OCI-LY7 (cell line): ENCODE results near the gene MGAT1. TPM values are rescaled to one million over a fixed set of nuclear protein-coding genes. Genes with fewer than 3 reads are reported as not detected.

ENCODE experiments used
- BruUV-seq: library from RNA; stranded (reverse); fragments of 400-500 nt; replicated peaks from 2 replicates; lab custom pipeline; 2021; lab: Mats Ljungman, UMichigan
- CTCF ChIA-PET: fragments of 300-600 bp; sonication (Branson Sonifier 250); formaldehyde crosslinking; loops from one replicate; lab custom pipeline; 2022; ENCODE audit warnings: antibody characterized with exemption; ENCODE audit not compliant: unreplicated experiment; lab: Charles Lee
- POLR2A ChIA-PET: fragments of 300-600 bp; sonication (Branson Sonifier 250); formaldehyde crosslinking; loops from one replicate; lab custom pipeline; 2022; ENCODE audit warnings: antibody characterized with exemption; lab: Charles Lee
- DNase-seq: peaks from one replicate; pipeline ENCODE4 v3.0.0-alpha.2; 2015; ENCODE audit warnings: low spot score
- H2AFZ ChIP-seq: fragments of 200-600 bp; sonication (generic), shearing (Covaris generic); 2 replicates; pipeline ENCODE4 v1.6.1; 2014; ENCODE audit warnings: mild to moderate bottlenecking, antibody characterized with exemption, low read length, moderate library complexity
- H3K27ac ChIP-seq: fragments of 200-600 bp; sonication (generic); 2 replicates; pipeline ENCODE4 v1.5.1; 2014; ENCODE audit warnings: mixed run types, low read depth, mild to moderate bottlenecking, moderate library complexity, low read length, inconsistent platforms; ENCODE audit not compliant: poor library complexity, severe bottlenecking
- H3K36me3 ChIP-seq: fragments of 200-600 bp; sonication (generic); 2 replicates; pipeline ENCODE4 v1.6.1; 2014; ENCODE audit warnings: mild to moderate bottlenecking, antibody characterized with exemption, low read length, moderate library complexity, mixed read lengths; ENCODE audit not compliant: insufficient read depth
- H3K4me1 ChIP-seq: fragments of 200-600 bp; sonication (generic); 2 replicates; pipeline ENCODE4 v1.5.1; 2014; ENCODE audit warnings: mild to moderate bottlenecking, low read length; ENCODE audit not compliant: insufficient read depth, poor library complexity, severe bottlenecking
- H3K4me2 ChIP-seq: fragments of 200-600 bp; sonication (generic); 2 replicates; pipeline ENCODE4 v1.6.1; 2014; ENCODE audit warnings: mild to moderate bottlenecking, low read length
- H3K4me3 ChIP-seq: fragments of 200-600 bp; sonication (generic); 2 replicates; pipeline ENCODE4 v1.5.1; 2014; ENCODE audit warnings: mild to moderate bottlenecking, low read depth, low read length; ENCODE audit not compliant: poor library complexity, severe bottlenecking
- H3K79me2 ChIP-seq: fragments of 200-600 bp; sonication (generic); 2 replicates; pipeline ENCODE4 v1.6.1; 2016; ENCODE audit warnings: low read depth, mild to moderate bottlenecking, low read length, moderate library complexity, mixed read lengths; ENCODE audit not compliant: insufficient read depth
- H3K9me2 ChIP-seq: fragments of 200-600 bp; sonication (generic); 2 replicates; pipeline ENCODE4 v1.6.1; 2016; ENCODE audit warnings: mild to moderate bottlenecking, low read length, mixed read lengths; ENCODE audit not compliant: insufficient read depth
- H3K9me3 ChIP-seq: fragments of 200-600 bp; sonication (generic); 2 replicates; pipeline ENCODE4 v1.6.1; 2014; ENCODE audit warnings: mild to moderate bottlenecking, mixed run types, low read length, mixed read lengths
- H4K20me1 ChIP-seq: fragments of 200-600 bp; sonication (generic); 2 replicates; pipeline ENCODE4 v1.6.1; 2014; ENCODE audit warnings: mild to moderate bottlenecking, antibody characterized with exemption, low read length, moderate library complexity, mixed read lengths; ENCODE audit not compliant: insufficient read depth
- EZH2phosphoT487 ChIP-seq: fragments of 200-600 bp; sonication (generic); IDR thresholded peaks from 2 replicates; pipeline ENCODE4 v1.6.1; 2018; ENCODE audit warnings: low read depth, borderline replicate concordance, mild to moderate bottlenecking, mixed run types, antibody characterized with exemption, low read length, moderate library complexity, mixed read lengths
- intact Hi-C: fragments of 100-400 bp; cut with micrococcal nuclease; formaldehyde crosslinking; loops from one replicate; pipeline ENCODE4 v1.10.0; 2022; ENCODE audit not compliant: unreplicated experiment
- total RNA-seq, 2 experiments: library from RNA; depleted of rRNA in 1 of 2; stranded (reverse); fragments of >200 nt in 1 of 2; shearing (Covaris generic) in 1 of 2; gene quantifications; 2 replicates each; pipeline ENCODE4 v1.2.3, GENCODE V29; 2014 to 2022
- TF ChIP-seq, protein P1 (sequence below): fragments of 200-600 bp; sonication (generic); conservative IDR thresholded peaks from 2 replicates; pipeline ENCODE4 v1.5.1; 2014; ENCODE audit warnings: mild to moderate bottlenecking, antibody characterized with exemption, low read length, moderate library complexity, mixed read lengths

Gene MGAT1
- total RNA-seq, 2 experiments from 2014 or later, result 75.4 to 103 TPM

GRCh38 chr5:180839935-180840334, 37.3 kb upstream of the MGAT1 start:
- Histone ChIP-seq H2AFZ (no peak overlapping the region), H3K79me2 (peaks cover 6% of the 10 kb centered on the region; the same call in 1 of the 2 replicates), H3K4me3 (no peak overlapping the region), H3K9me2 (no peaks in the 10 kb centered on the region), H3K4me2 (no peak overlapping the region), H4K20me1 (no peaks in the 10 kb centered on the region), H3K4me1 (no peaks in the 10 kb centered on the region), H3K27ac (no peak overlapping the region), H3K9me3 (peaks cover 12% of the 10 kb centered on the region; the same call in 1 of the 2 replicates), H3K36me3 (peaks cover 56% of the 10 kb centered on the region)
- TF ChIP-seq, protein P1, sequence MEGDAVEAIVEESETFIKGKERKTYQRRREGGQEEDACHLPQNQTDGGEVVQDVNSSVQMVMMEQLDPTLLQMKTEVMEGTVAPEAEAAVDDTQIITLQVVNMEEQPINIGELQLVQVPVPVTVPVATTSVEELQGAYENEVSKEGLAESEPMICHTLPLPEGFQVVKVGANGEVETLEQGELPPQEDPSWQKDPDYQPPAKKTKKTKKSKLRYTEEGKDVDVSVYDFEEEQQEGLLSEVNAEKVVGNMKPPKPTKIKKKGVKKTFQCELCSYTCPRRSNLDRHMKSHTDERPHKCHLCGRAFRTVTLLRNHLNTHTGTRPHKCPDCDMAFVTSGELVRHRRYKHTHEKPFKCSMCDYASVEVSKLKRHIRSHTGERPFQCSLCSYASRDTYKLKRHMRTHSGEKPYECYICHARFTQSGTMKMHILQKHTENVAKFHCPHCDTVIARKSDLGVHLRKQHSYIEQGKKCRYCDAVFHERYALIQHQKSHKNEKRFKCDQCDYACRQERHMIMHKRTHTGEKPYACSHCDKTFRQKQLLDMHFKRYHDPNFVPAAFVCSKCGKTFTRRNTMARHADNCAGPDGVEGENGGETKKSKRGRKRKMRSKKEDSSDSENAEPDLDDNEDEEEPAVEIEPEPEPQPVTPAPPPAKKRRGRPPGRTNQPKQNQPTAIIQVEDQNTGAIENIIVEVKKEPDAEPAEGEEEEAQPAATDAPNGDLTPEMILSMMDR, result no peak
- no peak for TF ChIP-seq EZH2phosphoT487
- no TSS peak for BruUV-seq
- intact Hi-C loops, result no loop called here
- POLR2A ChIA-PET, result interaction anchor here (1.1 kb wide), 1 partner anchor 10 kb away, joined by 3 read pairs; no protein-coding TSS in a partner anchor
- CTCF ChIA-PET, result no interaction called here
- DNase-seq, result no peak

- H3K36me3 ChIP-seq, result peaks cover 63% of the 10 kb centered on the region
- H3K79me2 ChIP-seq, result peaks cover 13% of the 10 kb centered on the region; the same call in 1 of the 2 replicates
- no peak overlapping the region for H3K4me3 ChIP-seq
- no peak for TF ChIP-seq EZH2phosphoT487
- TF ChIP-seq, protein P1, result no peak
- H3K9me3 ChIP-seq, result peaks cover 12% of the 10 kb centered on the region; the same call in 1 of the 2 replicates
- no peak for DNase-seq
- CTCF ChIA-PET, result no interaction called here
- no peaks in the 10 kb centered on the region for H3K4me1 ChIP-seq
- no TSS peak for BruUV-seq
- H4K20me1 ChIP-seq, result no peaks in the 10 kb centered on the region
- H3K27ac ChIP-seq, result no peak overlapping the region
- intact Hi-C loops, result no loop called here
- POLR2A ChIA-PET, result interaction anchor here (1.1 kb wide), 1 partner anchor 9 kb away, joined by 3 read pairs; no protein-coding TSS in a partner anchor
- H3K9me2 ChIP-seq, result no peaks in the 10 kb centered on the region
- no peak overlapping the region for H3K4me2 ChIP-seq
- no peak overlapping the region for H2AFZ ChIP-seq
Observed at GRCh38 chr5:180839227-180839626, 36.6 kb upstream of the MGAT1 start.

GRCh38 chr5:180837478-180837877, 34.9 kb upstream of the MGAT1 start:
- intact Hi-C loops, result no loop called here
- BruUV-seq, result no TSS peak
- H3K27ac ChIP-seq, result no peak overlapping the region
- ChIA-PET CTCF (no interaction called here), POLR2A (interaction anchor here (0.6 to 2.2 kb wide), 5 partner anchors 12 to 40 kb away, joined by 3 to 6 read pairs (median 4); no protein-coding TSS in a partner anchor)
- H4K20me1 ChIP-seq, result no peaks in the 10 kb centered on the region
- H3K9me2 ChIP-seq, result no peaks in the 10 kb centered on the region
- peaks cover 10% of the 10 kb centered on the region for H3K4me1 ChIP-seq
- H3K9me3 ChIP-seq, result peaks cover 12% of the 10 kb centered on the region; the same call in 1 of the 2 replicates
- H2AFZ ChIP-seq, result no peak overlapping the region
- DNase-seq, result no peak
- peaks cover 30% of the 10 kb centered on the region; the same call in 1 of the 2 replicates for H3K79me2 ChIP-seq
- no peak overlapping the region for H3K4me3 ChIP-seq
- no peak for TF ChIP-seq EZH2phosphoT487
- TF ChIP-seq, protein P1, result no peak
- peaks cover 66% of the 10 kb centered on the region for H3K36me3 ChIP-seq
- H3K4me2 ChIP-seq, result no peak overlapping the region
